HepG2 (cell line): ENCODE data around the gene SLC29A2. TPM values are rescaled to one million over a fixed set of nuclear protein-coding genes. Genes with fewer than 3 reads are reported as not detected.

ENCODE experiments used
- ATF7-NPFF ChIP-seq: sonication (generic); formaldehyde crosslinking; IDR thresholded peaks from 2 replicates; pipeline ENCODE4 v1.8.1; 2023; ENCODE audit warnings: mild to moderate bottlenecking, low read depth, missing genetic modification reagents, moderate library complexity
- FOSL2 ChIP-seq: sonication (generic); formaldehyde crosslinking; IDR thresholded peaks from 2 replicates; pipeline ENCODE4 v1.4.0; 2020; ENCODE audit warnings: missing genetic modification reagents
- JUN ChIP-seq: sonication (generic); formaldehyde crosslinking; IDR thresholded peaks from 2 replicates; pipeline ENCODE4 v1.4.0; 2020; ENCODE audit warnings: mild to moderate bottlenecking, missing genetic modification reagents
- KLF12 ChIP-seq: sonication (generic); formaldehyde crosslinking; IDR thresholded peaks from 2 replicates; pipeline ENCODE4 v1.4.0; 2020; ENCODE audit warnings: missing genetic modification reagents, borderline replicate concordance
- MAFK ChIP-seq, 2 experiments: IDR thresholded peaks in 1 of 2; conservative IDR thresholded peaks in 1 of 2; 2 replicates each; pipeline ENCODE4 v1.6.1; 2011; ENCODE audit warnings: improper control_type of control experiment in 2 of 2, low read length in 2 of 2
- NFIC ChIP-seq: IDR thresholded peaks from 2 replicates; pipeline ENCODE4 v1.6.1; 2012; ENCODE audit warnings: mild to moderate bottlenecking, low read length, inconsistent platforms
- NFYB ChIP-seq: sonication (generic); formaldehyde crosslinking; IDR thresholded peaks from 2 replicates; pipeline ENCODE4 v1.4.0; 2020; ENCODE audit warnings: missing genetic modification reagents
- PCBP1 ChIP-seq: fragments of 200-400 bp; formaldehyde crosslinking; IDR thresholded peaks from 2 replicates; pipeline ENCODE4 v1.6.1; 2017; ENCODE audit warnings: mild to moderate bottlenecking, low read depth, low read length, borderline replicate concordance
- SMAD9 ChIP-seq: sonication (generic); formaldehyde crosslinking; IDR thresholded peaks from 2 replicates; pipeline ENCODE4 v1.5.1; 2020; ENCODE audit warnings: mild to moderate bottlenecking, missing genetic modification reagents
- TOPORS ChIP-seq: sonication (generic); formaldehyde crosslinking; IDR thresholded peaks from 2 replicates; pipeline ENCODE4 v1.8.0; 2023; ENCODE audit warnings: mild to moderate bottlenecking, missing genetic modification reagents
- ZBTB38 ChIP-seq: sonication (generic); formaldehyde crosslinking; IDR thresholded peaks from 2 replicates; pipeline ENCODE4 v1.5.1; 2020; ENCODE audit warnings: mild to moderate bottlenecking, missing genetic modification reagents
- ZMYM4 ChIP-seq: sonication (generic); formaldehyde crosslinking; IDR thresholded peaks from 2 replicates; pipeline ENCODE4 v1.8.1; 2023; ENCODE audit warnings: mild to moderate bottlenecking, missing genetic modification reagents
- ZNF138 ChIP-seq: sonication (generic); formaldehyde crosslinking; IDR thresholded peaks from 2 replicates; pipeline ENCODE4 v1.5.0; 2020; ENCODE audit warnings: mild to moderate bottlenecking, low read depth, missing genetic modification reagents
- ZNF292 ChIP-seq: sonication (generic); formaldehyde crosslinking; IDR thresholded peaks from 2 replicates; pipeline ENCODE4 v1.8.1; 2022; ENCODE audit warnings: mild to moderate bottlenecking, low read depth, missing genetic modification reagents, borderline replicate concordance
- ZNF431 ChIP-seq: sonication (generic); formaldehyde crosslinking; IDR thresholded peaks from 2 replicates; pipeline ENCODE4 v1.9.0; 2022; ENCODE audit warnings: missing genetic modification reagents, low read depth, mild to moderate bottlenecking, borderline replicate concordance
- ZNF616 ChIP-seq: sonication (generic); formaldehyde crosslinking; IDR thresholded peaks from 2 replicates; pipeline ENCODE4 v1.5.0; 2020; ENCODE audit warnings: low read depth, mild to moderate bottlenecking, missing genetic modification reagents
- ZNF674 ChIP-seq: sonication (generic); formaldehyde crosslinking; IDR thresholded peaks from 2 replicates; pipeline ENCODE4 v1.5.0; 2020; ENCODE audit warnings: low read depth, mild to moderate bottlenecking, missing genetic modification reagents
- polyA plus RNA-seq, 8 experiments: library from polyadenylated mRNA; depleted of rRNA in 3 of 8; stranded (reverse) in 7 of 8; unstranded in 1 of 8; fragments of >200 nt; fragmentation: Illumina TruSeq in 4 of 8; extraction: Trizol in 4 of 8; gene quantifications; 2 replicates each; pipeline versions ENCODE4 v1.2.1 to v1.2.3, GENCODE V29; 2011 to 2016; ENCODE audit warnings: low read depth in 4 of 8, missing spikeins in 1 of 8, mixed read lengths in 1 of 8; ENCODE audit not compliant: insufficient read depth in 1 of 8
- total RNA-seq, 5 experiments: library from RNA; depleted of rRNA; stranded (reverse); fragments of >200 nt; fragmentation: Illumina TruSeq; extraction: Trizol; gene quantifications; 2 replicates each; pipeline ENCODE4 v1.2.3, GENCODE V29; 2016; ENCODE audit warnings: low read depth in 1 of 5
- TF ChIP-seq, protein P1 (sequence below): IDR thresholded peaks from 2 replicates; pipeline ENCODE4 v1.6.1; 2018; ENCODE audit warnings: missing genetic modification reagents, mild to moderate bottlenecking, missing compliant biosample characterization
- TF ChIP-seq, protein P2 (sequence below): sonication (generic); formaldehyde crosslinking; IDR thresholded peaks from 2 replicates; pipeline ENCODE4 v1.5.1; 2020; ENCODE audit warnings: missing genetic modification reagents, mild to moderate bottlenecking, borderline replicate concordance
- TF ChIP-seq, protein P3 (sequence below): sonication (generic); formaldehyde crosslinking; IDR thresholded peaks from 2 replicates; pipeline ENCODE4 v1.8.1; 2022; ENCODE audit warnings: low read depth, mild to moderate bottlenecking, missing genetic modification reagents
- TF ChIP-seq, protein P4 (sequence below): sonication (generic); formaldehyde crosslinking; IDR thresholded peaks from 2 replicates; pipeline ENCODE4 v1.5.0; 2020; ENCODE audit warnings: mild to moderate bottlenecking, missing genetic modification reagents, borderline replicate concordance

Gene SLC29A2
- total and polyA plus RNA-seq, 2 of the 13 experiments (the other 11 are each of a cell fraction or from before 2014, with no cell fraction given): 0.63 to 0.66 TPM

DNA sequence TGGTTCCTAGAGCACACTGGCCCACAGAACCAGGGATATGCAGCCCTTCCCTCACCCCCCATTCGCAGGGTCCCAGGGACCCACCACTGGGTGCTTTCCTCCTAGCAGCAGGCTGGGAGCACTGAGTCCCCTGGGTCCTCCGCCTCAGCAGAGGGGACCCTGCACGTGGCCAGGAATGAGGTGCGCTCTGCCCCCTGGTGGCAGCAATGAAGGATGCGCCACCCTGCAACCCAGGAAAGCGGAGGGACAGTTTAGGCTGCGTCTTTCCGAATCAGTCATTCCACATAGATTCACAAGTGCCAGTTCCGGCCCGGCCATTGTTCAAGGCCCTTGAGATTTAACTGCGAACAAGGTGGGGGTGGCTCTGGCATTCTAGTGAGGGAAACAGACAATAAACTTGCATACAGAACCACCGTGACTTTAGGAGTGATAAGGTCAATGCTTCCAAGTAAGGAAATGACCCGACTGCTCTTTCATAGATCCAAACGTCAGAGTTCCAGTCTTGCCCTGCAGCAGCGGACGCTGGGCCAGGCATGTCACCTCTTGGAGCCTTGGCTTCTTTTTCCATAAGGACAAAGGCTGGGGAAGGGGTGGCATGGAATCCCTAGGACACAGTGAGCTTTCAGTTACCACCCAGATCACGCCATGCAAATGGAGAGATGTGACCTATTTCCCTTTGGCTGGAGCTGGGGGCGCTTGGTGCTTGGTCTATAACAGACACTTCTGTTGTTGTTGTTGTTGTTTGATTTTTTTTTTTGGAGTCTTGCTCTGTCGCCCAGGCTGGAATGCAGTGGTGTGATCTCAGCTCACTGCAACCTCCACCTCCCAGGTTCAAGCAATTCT is 43.0 kb downstream of the SLC29A2 start (continued):
- TF ChIP-seq SMAD9 (no peak), PCBP1 (no peak), JUN (CRISPR knock-in tag) (no peak), NFIC (no peak), ATF7-NPFF (CRISPR knock-in tag) (no peak; the same call in 1 of the 2 replicates), ZNF616 (CRISPR knock-in tag) (no peak), ZNF431 (CRISPR knock-in tag) (no peak), KLF12 (CRISPR knock-in tag) (no peak), NFYB (no peak), ZNF138 (CRISPR knock-in tag) (no peak), ZNF674 (CRISPR knock-in tag) (no peak), ZBTB38 (no peak; the same call in 1 of the 2 replicates), TOPORS (CRISPR knock-in tag) (0 out of 2 replicates have a peak, but pooled peaks have one; percentile 54), ZNF292 (CRISPR knock-in tag) (no peak), ZMYM4 (CRISPR knock-in tag) (peak; percentile 47; the same call in 1 of the 2 replicates), FOSL2 (CRISPR knock-in tag) (peak; percentile 56), MAFK (conservative IDR thresholded peaks at IDR 0.05 in 1 of 2, IDR thresholded peaks at IDR 0.05 in 1 of 2; ENCODE audit: low read length in 2 of 2) (no peak)
- TF ChIP-seq, protein P1, sequence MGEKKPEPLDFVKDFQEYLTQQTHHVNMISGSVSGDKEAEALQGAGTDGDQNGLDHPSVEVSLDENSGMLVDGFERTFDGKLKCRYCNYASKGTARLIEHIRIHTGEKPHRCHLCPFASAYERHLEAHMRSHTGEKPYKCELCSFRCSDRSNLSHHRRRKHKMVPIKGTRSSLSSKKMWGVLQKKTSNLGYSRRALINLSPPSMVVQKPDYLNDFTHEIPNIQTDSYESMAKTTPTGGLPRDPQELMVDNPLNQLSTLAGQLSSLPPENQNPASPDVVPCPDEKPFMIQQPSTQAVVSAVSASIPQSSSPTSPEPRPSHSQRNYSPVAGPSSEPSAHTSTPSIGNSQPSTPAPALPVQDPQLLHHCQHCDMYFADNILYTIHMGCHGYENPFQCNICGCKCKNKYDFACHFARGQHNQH (CRISPR knock-in tag): peak; percentile 86; the same call in 1 of the 2 replicates
- TF ChIP-seq, protein P2, sequence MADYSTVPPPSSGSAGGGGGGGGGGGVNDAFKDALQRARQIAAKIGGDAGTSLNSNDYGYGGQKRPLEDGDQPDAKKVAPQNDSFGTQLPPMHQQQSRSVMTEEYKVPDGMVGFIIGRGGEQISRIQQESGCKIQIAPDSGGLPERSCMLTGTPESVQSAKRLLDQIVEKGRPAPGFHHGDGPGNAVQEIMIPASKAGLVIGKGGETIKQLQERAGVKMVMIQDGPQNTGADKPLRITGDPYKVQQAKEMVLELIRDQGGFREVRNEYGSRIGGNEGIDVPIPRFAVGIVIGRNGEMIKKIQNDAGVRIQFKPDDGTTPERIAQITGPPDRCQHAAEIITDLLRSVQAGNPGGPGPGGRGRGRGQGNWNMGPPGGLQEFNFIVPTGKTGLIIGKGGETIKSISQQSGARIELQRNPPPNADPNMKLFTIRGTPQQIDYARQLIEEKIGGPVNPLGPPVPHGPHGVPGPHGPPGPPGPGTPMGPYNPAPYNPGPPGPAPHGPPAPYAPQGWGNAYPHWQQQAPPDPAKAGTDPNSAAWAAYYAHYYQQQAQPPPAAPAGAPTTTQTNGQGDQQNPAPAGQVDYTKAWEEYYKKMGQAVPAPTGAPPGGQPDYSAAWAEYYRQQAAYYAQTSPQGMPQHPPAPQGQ (CRISPR knock-in tag): no peak
- TF ChIP-seq, protein P3, sequence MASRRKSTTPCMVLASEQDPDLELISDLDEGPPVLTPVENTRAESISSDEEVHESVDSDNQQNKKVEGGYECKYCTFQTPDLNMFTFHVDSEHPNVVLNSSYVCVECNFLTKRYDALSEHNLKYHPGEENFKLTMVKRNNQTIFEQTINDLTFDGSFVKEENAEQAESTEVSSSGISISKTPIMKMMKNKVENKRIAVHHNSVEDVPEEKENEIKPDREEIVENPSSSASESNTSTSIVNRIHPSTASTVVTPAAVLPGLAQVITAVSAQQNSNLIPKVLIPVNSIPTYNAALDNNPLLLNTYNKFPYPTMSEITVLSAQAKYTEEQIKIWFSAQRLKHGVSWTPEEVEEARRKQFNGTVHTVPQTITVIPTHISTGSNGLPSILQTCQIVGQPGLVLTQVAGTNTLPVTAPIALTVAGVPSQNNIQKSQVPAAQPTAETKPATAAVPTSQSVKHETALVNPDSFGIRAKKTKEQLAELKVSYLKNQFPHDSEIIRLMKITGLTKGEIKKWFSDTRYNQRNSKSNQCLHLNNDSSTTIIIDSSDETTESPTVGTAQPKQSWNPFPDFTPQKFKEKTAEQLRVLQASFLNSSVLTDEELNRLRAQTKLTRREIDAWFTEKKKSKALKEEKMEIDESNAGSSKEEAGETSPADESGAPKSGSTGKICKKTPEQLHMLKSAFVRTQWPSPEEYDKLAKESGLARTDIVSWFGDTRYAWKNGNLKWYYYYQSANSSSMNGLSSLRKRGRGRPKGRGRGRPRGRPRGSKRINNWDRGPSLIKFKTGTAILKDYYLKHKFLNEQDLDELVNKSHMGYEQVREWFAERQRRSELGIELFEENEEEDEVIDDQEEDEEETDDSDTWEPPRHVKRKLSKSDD (CRISPR knock-in tag): peak; percentile 46; the same call in 1 of the 2 replicates
- TF ChIP-seq, protein P4, sequence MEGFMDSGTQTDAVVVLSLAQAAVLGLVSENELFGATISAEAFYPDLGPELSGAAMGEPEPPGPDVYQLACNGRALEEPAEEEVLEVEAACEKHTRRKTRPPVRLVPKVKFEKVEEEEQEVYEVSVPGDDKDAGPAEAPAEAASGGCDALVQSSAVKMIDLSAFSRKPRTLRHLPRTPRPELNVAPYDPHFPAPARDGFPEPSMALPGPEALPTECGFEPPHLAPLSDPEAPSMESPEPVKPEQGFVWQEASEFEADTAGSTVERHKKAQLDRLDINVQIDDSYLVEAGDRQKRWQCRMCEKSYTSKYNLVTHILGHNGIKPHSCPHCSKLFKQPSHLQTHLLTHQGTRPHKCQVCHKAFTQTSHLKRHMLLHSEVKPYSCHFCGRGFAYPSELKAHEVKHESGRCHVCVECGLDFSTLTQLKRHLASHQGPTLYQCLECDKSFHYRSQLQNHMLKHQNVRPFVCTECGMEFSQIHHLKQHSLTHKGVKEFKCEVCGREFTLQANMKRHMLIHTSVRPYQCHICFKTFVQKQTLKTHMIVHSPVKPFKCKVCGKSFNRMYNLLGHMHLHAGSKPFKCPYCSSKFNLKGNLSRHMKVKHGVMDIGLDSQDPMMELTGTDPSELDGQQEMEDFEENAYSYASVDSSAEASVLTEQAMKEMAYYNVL (CRISPR knock-in tag): no peak
